ENCODE measurements around the gene USP13. TPM values are rescaled to one million over a fixed set of nuclear protein-coding genes. Genes with fewer than 3 reads are reported as not detected.

Gene USP13
- total RNA-seq, 4 donors from 2014 or later: 17.4 to 19.8 (median 18.2) TPM

DNA sequence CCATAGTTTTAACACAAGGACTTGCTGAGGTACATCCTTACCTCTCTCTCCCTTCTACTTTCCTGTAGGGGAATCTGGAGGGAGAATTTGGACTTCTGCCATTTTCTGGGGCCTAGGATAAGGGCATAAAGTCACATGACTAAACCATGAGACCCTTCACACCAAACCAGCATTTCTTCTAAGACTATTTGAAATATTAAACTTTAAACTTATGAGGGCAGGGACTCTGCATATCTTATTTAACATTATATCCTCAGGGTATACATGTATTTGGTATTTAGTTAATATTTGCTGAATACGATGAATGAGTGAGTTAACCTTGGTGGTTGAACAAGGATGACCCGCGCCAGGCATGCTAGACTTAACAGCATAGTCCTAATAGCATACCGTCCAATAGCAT, 63.4 kb downstream of the USP13 start:
- Histone ChIP-seq H3K27ac (peak overlapping the region in 1 of 2 donors; percentile 0), H3K9me3 (no peaks in the 10 kb centered on the region), H3K4me1 (no peaks in the 10 kb centered on the region), H3K4me3 (no peak overlapping the region), H3K27me3 (no peaks in the 10 kb centered on the region), H3K36me3 (no peaks in the 10 kb centered on the region)
- no peak for DNase-seq
- intact Hi-C loops (cut with DNase I; ENCODE audit: low total_unique reads): no loop called here
- no peak for TF ChIP-seq POLR2A (IDR thresholded peaks at IDR 0.05)
- TF ChIP-seq, protein P1, sequence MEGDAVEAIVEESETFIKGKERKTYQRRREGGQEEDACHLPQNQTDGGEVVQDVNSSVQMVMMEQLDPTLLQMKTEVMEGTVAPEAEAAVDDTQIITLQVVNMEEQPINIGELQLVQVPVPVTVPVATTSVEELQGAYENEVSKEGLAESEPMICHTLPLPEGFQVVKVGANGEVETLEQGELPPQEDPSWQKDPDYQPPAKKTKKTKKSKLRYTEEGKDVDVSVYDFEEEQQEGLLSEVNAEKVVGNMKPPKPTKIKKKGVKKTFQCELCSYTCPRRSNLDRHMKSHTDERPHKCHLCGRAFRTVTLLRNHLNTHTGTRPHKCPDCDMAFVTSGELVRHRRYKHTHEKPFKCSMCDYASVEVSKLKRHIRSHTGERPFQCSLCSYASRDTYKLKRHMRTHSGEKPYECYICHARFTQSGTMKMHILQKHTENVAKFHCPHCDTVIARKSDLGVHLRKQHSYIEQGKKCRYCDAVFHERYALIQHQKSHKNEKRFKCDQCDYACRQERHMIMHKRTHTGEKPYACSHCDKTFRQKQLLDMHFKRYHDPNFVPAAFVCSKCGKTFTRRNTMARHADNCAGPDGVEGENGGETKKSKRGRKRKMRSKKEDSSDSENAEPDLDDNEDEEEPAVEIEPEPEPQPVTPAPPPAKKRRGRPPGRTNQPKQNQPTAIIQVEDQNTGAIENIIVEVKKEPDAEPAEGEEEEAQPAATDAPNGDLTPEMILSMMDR (IDR thresholded peaks at IDR 0.05): no peak

DNA sequence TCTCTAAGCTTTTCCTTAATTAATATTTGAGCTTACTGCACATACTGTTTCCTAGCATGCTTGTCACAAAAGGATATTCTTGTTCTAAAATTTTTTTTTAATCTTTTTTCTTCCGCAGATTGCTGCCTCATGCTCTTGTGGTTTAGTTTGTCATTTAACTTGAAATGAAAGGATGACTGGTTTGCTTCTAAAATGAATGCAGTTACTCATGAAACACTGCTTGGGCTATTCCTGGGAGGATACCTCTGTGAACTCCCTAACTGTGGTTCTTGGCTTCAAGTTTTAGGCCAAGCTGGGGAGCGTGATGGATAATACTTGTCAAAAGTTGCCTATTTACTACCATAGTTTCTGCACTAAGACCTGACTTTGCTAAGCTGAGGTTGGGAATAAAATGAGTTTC, 64.0 kb downstream of the USP13 start:
- TF ChIP-seq, protein P1 (IDR thresholded peaks at IDR 0.05): no peak
- no peak for TF ChIP-seq POLR2A (IDR thresholded peaks at IDR 0.05)
- no peak overlapping the region for H3K4me3 ChIP-seq
- DNase-seq: no peak
- intact Hi-C loops (cut with DNase I; ENCODE audit: low total_unique reads): no loop called here
- H3K4me1 ChIP-seq: no peaks in the 10 kb centered on the region
- no peaks in the 10 kb centered on the region for H3K27me3 ChIP-seq
- H3K27ac ChIP-seq: peak overlapping the region in 1 of 2 donors; percentile 0
- no peaks in the 10 kb centered on the region for H3K36me3 ChIP-seq
- H3K9me3 ChIP-seq: no peaks in the 10 kb centered on the region

GRCh38 chr3:179717219-179717618, 64.4 kb downstream of the USP13 start:
- Histone ChIP-seq H3K4me3 (no peak overlapping the region), H3K9me3 (no peaks in the 10 kb centered on the region), H3K27me3 (no peaks in the 10 kb centered on the region), H3K36me3 (no peaks in the 10 kb centered on the region), H3K27ac (peak overlapping the region in 1 of 2 donors; percentile 0), H3K4me1 (no peaks in the 10 kb centered on the region)
- intact Hi-C loops (cut with DNase I; ENCODE audit: low total_unique reads): no loop called here
- no peak for DNase-seq
- TF ChIP-seq POLR2A (IDR thresholded peaks at IDR 0.05): no peak
- TF ChIP-seq, protein P1 (IDR thresholded peaks at IDR 0.05): no peak

GRCh38 chr3:179719048-179719734, 66.4 kb downstream of the USP13 start:
- Histone ChIP-seq H3K9me3 (no peaks in the 10 kb centered on the region), H3K36me3 (no peaks in the 10 kb centered on the region), H3K27ac (no peak overlapping the region), H3K27me3 (no peaks in the 10 kb centered on the region), H3K4me1 (no peaks in the 10 kb centered on the region), H3K4me3 (no peak overlapping the region)
- no peak for DNase-seq
- TF ChIP-seq POLR2A (IDR thresholded peaks at IDR 0.05): no peak
- TF ChIP-seq, protein P1 (IDR thresholded peaks at IDR 0.05): no peak
- intact Hi-C loops (cut with DNase I; ENCODE audit: low total_unique reads): no loop called here

DNA sequence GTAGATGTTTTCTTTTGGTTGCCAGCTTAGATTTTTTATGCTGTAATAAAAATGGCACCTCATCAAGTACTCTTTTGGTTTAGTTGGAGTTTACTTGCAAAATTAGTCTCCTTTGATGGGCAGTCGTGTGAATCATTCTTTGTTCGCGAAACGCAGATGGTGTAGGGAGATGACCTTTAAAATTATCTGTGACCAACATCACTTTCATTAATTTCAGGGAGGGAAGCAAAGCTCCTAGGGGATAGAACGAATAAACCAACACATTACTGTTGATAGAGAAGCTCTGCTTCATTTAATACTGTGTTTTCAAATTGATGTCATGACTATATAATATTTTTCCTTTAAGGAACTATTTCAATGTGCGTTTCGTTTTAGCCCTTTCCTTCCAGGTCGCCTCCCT, 67.4 kb downstream of the USP13 start:
- Histone ChIP-seq H3K36me3 (no peaks in the 10 kb centered on the region), H3K4me3 (no peak overlapping the region)
- intact Hi-C loops (cut with DNase I; ENCODE audit: low total_unique reads): no loop called here

More for the DNA sequence above, 67.4 kb downstream of the USP13 start:
- no peak for TF ChIP-seq POLR2A (IDR thresholded peaks at IDR 0.05)
- Histone ChIP-seq H3K27ac (no peak overlapping the region), H3K9me3 (no peaks in the 10 kb centered on the region), H3K27me3 (no peaks in the 10 kb centered on the region), H3K4me1 (no peaks in the 10 kb centered on the region)
- DNase-seq: no peak
